Kidney epithelial cell (primary cell): ENCODE data around the gene CCDC9. TPM values are rescaled to one million over a fixed set of nuclear protein-coding genes. Genes with fewer than 3 reads are reported as not detected.

Experiments
- DNase-seq: peaks from one replicate; pipeline ENCODE4 v3.0.0-alpha.2; 2010; ENCODE audit warnings: low read depth
- H3K27me3 ChIP-seq: 2 replicates; pipeline ENCODE4 v1.6.0; 2011; ENCODE audit warnings: low read length; ENCODE audit not compliant: control insufficient read depth, insufficient read depth
- H3K36me3 ChIP-seq: 2 replicates; pipeline ENCODE4 v1.5.1; 2011; ENCODE audit warnings: low read length; ENCODE audit not compliant: control insufficient read depth, insufficient read depth
- H3K4me3 ChIP-seq: 2 replicates; pipeline ENCODE4 v1.5.1; 2011; ENCODE audit warnings: low read depth, mild to moderate bottlenecking, control low read depth, low read length
- CTCF ChIP-seq: IDR thresholded peaks from 2 replicates; pipeline ENCODE4 v1.5.1; 2011; ENCODE audit warnings: mild to moderate bottlenecking, moderate library complexity, low read length, control low read depth, inconsistent platforms; ENCODE audit not compliant: insufficient read depth, poor library complexity, severe bottlenecking
- total RNA-seq: library from RNA; depleted of rRNA; stranded (reverse); fragments of >200 nt; gene quantifications from 2 replicates; pipeline ENCODE4 v1.2.3, GENCODE V29; 2015

The CCDC9 gene
- total RNA-seq, 1 donor from 2014 or later = 13.8 TPM

GRCh38 chr19:47319923-47320871 is 63.9 kb downstream of the CCDC9 start:
- Histone ChIP-seq H3K4me3 (no peak overlapping the region), H3K36me3 (no peaks in the 10 kb centered on the region), H3K27me3 (peaks cover 4% of the 10 kb centered on the region)
- no peak for TF ChIP-seq CTCF
- DNase-seq = no peak

Other genes with a start within 250 kb of the CCDC9 start
- gene NPAS1, start 236.7 kb upstream of the CCDC9 start, total RNA-seq = 1.6 TPM in 1 of 2 replicates, not detected in the other
- gene TMEM160, start 207.9 kb upstream of the CCDC9 start, total RNA-seq = 36.8 and 71.0 TPM in 2 replicates
- gene ZC3H4, start 142.7 kb upstream of the CCDC9 start, total RNA-seq = 23.9 and 29.2 TPM in 2 replicates
- 91.7 and 114 TPM in 2 replicates for gene SAE1, start 125.7 kb upstream of the CCDC9 start, total RNA-seq
- gene BBC3, start 25.3 kb upstream of the CCDC9 start, total RNA-seq = 46.8 and 64.7 TPM in 2 replicates
- 2.2 and 3.9 TPM in 2 replicates for gene INAFM1, start 18.4 kb downstream of the CCDC9 start, total RNA-seq
- not detected in 2 replicates for gene C5AR1, start 53.3 kb downstream of the CCDC9 start, total RNA-seq
- gene C5AR2, start 75.7 kb downstream of the CCDC9 start, total RNA-seq = not detected in 2 replicates
- 18.1 and 27.1 TPM in 2 replicates for gene DHX34, start 92.8 kb downstream of the CCDC9 start, total RNA-seq
- gene MEIS3, start 163.0 kb downstream of the CCDC9 start, total RNA-seq = 2.3 and 8.6 TPM in 2 replicates
- gene SLC8A2, start 215.4 kb downstream of the CCDC9 start, total RNA-seq = not detected in 2 replicates
- 6.0 and 6.6 TPM in 2 replicates for gene KPTN, start 227.7 kb downstream of the CCDC9 start, total RNA-seq